ENCODE results near the gene TRIM7.
A peak's percentile ranks its signal among the peaks of the same experiment; 100 is the strongest.
"Not testable (repeated sequence)": the region's sequence is repeated elsewhere in the genome, so short reads cannot be mapped to it uniquely, and the experiment has no call there.

The TRIM7 gene

DNA sequence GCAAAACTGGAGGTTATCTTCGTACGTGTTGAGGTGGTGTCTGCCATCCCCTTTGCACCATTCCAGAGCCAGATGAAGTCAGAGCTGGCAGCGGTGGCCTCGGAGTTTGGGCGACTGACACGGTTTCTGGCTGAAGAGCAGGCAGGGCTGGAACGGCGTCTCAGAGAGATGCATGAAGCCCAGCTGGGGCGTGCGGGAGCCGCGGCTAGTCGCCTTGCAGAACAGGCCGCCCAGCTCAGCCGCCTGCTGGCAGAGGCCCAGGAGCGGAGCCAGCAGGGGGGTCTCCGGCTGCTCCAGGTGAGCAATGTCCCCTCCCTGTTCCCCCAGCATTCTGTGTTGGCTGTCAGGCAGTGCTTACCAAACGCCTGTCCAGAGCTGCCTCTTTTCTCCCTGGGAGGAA lies 27.6 kb upstream of the TRIM7 start:
- no peak for DNase-seq

DNA sequence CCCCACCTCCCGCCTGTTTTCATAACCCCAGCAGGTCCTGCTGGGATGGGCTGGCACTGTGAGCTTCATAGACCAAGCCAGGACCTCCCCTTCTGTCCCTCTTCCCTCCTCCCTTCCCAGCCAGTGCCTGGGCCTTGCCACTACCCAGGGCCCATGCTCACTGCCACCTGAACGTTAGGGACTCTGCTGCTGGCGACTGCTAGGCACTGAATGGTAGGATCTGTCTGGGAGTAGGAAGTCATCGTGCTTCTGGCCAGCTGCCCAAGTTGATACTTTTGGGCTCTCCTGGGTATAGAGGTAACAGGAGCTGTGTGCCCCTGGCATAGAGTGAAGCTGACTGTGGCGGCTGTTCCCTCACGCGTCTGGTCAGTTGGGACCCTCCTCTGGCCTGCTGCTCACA lies 26.4 kb upstream of the TRIM7 start:
- no peak for DNase-seq

DNA sequence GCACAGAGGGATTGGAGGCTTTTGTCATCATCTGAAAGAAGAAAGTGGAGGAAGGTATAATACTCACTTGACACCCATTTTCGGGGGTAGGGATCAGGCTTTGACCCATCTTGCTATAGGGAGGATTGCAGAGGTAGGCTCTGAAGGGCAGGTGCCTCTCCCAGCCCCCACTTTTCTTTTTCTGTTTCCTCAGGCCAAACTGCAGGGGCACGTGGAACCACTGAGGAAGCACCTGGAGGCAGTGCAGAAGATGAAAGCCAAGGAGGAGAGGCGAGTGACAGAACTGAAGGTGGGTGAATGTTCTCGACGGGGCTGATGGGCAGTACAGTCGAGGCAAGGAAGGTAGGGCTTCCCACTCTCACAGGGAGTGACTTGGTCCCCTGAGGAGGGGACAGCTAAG lies 25.6 kb upstream of the TRIM7 start:
- no peak for DNase-seq

DNA sequence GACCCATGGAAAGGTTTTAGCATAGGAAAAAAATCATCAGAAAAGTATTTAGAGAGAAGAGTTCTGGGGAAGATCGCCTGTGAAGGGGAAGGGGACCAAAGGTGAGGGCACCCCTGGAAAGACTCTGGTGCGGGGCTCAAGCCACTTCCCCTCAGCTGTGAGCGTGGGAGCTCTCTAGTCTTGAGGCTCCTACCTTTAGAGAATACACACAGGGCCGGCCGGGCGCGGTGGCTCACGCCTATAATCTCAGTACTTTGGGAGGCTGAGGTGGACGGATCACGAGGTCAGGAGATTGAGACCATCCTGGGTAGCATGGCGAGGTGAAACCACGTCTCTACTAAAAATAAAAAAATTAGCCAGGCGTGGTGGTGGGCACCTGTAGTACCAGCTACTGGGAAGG lies 25.0 kb upstream of the TRIM7 start:
- DNase-seq: no peak

DNA sequence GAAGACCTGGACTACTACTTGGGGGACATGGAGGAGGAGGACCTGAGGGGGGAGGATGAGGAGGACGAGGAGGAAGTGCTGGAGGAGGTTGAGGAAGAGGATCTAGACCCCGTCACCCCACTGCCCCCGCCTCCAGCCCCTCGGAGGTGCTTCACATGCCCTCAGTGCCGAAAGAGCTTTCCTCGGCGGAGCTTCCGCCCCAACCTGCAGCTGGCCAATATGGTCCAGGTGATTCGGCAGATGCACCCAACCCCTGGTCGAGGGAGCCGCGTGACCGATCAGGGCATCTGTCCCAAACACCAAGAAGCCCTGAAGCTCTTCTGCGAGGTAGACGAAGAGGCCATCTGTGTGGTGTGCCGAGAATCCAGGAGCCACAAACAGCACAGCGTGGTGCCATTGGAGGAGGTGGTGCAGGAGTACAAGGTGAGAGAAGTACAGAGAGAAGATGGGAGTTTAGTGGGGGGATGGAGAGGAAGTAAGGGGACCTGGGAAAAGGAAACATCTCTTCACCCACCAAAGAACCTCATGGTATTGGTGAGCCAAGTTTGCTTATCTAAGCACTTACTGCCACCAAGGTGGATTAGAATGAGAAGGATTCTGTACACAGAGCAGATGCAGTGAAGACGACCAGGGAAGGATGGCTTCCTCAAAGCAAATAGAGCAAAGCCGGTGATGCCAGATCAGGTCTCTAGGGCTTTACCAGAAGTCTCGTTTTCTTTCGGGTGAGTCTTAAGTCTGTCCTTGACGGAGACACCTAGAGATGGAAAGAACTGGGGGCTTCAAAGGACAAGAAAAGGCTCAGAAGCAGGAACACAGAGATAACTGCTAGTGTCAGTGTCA lies 19.6 kb upstream of the TRIM7 start:
- DNase-seq: peak; percentile 46

DNA sequence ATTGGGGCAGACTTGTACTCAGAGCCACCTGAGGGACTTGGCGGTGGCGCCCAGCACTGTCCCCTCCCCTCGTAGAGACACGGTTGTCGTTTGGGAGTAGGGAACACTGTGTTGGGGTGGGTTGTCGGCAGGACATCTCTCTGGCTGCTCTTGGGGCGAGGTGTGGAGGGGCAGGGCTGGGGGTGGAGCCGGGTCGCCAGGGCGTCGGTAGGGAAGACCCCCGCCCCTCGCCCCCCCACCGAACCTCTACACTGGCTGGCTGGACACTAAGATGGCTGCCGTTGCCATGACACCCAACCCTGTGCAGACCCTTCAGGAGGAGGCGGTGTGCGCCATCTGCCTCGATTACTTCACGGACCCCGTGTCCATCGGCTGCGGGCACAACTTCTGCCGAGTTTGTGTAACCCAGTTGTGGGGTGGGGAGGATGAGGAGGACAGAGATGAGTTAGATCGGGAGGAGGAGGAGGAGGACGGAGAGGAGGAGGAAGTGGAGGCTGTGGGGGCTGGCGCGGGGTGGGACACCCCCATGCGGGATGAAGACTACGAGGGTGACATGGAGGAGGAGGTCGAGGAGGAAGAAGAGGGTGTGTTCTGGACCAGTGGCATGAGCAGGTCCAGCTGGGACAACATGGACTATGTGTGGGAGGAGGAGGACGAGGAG lies 18.9 kb upstream of the TRIM7 start:
- DNase-seq: peak; percentile 59

DNA sequence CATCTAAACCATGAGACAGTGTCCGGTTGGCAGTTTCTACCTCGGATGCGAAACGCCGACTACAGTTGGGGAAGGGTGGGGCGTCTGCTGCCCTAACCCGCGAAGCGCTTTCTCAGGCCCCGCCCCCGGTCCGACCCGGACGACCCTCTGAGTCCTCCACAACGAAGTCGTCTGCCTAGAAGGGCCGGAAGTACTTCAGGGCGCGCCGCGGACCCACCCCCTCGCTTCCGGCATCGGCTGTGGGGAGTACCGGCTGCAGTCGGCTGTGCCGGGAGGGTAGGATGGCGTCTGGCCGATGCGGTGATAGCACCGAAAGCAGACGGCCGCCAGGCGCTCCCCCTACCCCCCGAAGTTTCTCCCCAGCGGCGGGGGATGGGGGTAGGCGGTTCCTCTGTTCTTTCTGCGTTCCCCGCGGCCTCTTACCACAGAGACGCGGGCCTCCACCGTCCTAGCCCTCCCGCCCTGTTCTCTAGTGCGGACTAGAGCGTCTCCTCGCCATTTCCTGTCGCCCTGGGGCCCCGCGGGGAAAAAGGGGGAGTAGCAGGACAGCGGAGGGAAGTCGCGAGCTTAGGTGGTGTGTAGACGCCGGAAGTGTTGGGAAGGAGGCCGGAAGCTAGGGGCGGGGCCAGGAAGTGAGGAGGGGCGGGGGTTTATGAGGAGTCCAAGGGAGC lies 18.2 kb upstream of the TRIM7 start, which contains the start of gene TRIM41:
Gene TRIM41 (plus strand): TSS at position 224 of the 671 bp plus-strand sequence. CDS start 719 bp downstream, outside the sequence.
- peak; percentile 99 for DNase-seq

DNA sequence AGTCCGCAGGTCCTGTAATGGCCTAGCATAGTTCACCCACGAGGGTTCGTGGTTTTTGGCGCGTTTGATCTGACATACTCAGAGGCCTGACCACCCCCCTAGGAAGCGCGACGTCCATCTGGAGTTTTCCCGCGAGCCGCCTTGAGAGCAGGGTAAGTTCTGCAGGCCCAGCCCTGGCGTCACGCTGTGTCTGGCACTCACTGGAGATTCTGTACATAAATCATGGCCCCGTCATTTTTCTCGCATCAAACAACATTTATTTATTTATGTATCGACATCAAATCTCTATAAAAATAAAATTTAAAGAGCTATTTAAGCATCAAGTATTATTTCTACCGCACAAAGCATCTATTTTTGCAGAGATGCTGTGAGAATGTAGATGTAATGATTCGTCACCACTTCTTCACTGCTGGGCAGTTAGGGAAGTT lies 17.6 kb upstream of the TRIM7 start:
- DNase-seq: no peak

DNA sequence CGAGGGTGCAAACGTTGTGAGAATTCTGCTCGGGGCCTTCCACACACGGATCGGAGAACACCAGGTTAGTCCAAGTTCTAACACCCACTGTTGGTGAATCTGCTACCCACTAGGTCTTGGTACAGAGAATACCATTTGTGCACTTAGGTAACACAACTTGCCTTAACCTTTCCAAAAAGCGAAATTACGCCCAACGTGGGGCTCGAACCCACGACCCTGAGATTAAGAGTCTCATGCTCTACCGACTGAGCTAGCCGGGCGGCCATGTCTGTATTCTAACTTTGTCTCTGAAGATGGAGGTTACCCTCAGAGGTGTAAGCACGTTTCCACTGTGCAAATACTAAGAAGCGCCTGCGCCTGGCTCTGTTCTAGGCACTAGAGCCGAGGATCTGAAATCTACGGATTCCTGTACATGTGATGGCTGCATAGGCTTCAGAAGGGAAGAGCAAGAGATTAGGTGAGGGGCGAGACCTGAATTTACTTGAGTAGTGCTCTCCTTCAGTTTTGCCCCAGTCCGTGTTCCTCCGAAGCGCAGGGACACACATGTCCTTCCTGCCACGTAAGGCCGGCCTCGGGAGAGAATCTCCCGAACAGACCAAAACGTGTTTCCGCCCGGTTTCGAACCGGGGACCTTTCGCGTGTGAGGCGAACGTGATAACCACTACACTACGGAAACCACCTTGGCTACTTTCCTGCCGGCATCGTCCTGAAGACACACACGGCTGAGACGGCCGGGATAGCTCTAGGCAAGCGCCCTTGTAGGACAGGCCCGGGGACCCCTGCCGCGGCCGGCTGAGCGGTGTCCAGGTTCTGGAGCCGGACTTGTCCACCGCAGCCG lies 17.0 kb upstream of the TRIM7 start:
- peak; percentile 98 for DNase-seq

DNA sequence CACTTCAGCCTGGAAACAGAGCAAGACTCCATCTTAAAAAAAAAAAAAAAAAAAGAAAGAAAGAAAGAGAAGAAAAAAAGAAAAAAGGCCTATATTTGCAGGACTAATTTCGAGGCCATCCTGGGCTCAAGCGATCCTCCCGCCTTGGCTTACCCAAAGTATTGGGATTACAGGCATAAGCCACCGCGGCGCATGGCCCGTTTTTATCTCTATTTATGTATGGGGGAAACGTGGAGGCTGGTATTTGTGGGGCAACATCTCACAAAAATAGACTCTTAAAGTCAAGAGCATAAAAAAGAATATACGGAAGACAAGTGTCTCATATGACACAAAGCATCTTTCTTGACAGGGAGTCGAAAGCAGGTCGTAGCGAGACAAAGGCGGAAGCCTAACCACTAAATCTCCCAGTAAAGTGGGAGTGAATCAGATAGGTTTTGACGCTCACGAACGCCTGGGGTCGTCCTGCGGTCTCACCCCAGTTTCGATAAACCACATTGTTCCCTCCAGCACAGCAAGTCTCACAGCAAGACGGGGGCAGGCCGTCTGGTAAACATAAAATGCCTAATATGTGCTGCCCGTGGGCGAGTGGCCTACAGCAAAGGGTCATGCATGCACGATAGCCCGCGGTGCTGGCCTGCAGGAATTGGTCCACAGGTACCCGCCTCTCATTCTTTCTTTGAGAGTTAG lies 16.3 kb upstream of the TRIM7 start:
- DNase-seq: no peak

DNA sequence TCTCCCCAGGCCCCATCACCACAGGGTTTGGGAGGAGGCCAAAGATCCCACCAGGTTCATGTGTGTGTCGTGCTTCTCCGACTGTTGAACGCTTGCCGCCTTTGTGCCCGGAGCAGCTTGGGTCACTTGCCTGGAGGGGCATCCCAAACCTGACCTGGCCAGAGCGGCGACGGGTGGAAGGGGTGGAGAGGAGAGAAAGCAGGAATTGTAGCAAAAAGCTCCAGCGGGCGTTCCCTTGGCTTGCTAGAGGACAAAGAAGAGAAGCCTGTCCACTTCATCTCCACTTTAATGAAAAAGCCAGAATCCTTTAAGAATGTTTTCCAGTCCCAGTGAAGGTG lies 15.2 kb upstream of the TRIM7 start:
- no peak for DNase-seq

DNA sequence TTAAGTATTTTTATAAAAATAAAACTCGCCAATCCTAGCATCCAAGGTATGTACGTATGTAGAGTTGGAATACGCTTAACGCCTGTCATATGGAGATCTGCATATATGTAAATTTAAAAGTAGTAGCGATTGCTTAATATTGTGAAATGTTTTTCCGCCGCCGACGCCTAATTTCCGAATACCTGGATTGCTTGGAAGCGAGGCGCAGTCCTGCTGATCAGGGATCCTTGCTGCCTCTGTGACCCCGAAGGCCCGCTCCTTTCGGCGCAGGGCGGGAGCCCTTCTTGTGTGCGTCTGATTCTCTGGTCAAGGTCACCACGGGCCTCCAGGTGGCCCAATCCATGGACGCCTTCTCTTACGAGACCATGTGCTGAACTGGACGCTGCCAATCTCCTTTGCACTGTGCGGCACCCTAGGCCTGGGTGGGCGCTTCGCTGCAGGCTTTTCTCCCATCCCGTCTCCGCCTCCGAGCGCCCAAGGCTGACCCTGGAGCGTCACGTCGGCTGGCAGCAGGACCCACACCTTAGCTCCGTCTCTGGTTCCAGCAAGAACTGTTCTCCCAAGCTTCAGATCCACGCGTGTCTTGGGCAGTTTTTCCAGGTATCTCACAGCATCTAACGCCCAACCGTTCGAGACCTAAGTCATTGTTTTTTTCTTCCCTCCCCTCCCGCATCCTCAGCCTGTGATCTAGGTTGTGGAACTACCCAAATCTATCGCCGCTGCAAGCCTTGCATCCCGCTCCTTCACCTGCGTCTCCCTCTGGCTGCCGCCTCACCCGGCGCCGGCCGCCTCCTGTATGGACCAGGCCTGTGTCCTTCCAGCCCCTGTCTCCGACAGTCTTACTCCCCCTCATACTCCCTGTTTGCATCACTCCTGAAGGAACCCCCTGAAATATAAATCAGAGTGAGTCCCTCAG lies 14.5 kb upstream of the TRIM7 start:
- DNase-seq: no peak

DNA sequence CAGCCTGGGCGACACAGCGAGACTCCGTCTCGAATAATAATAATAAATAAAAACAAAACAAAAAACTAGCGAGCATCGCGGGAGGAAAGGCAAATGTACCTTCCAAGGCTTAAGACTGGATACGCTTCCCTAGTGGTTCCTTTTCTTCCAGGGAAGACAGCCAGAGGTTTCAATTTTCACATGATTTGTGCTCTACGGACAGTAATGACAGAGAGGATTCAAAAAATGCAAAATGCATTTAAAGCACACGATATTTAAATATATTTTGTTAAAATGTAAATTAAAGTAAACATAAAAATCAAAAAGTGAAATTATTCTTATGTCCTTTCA lies 13.8 kb upstream of the TRIM7 start:
- DNase-seq: no peak

DNA sequence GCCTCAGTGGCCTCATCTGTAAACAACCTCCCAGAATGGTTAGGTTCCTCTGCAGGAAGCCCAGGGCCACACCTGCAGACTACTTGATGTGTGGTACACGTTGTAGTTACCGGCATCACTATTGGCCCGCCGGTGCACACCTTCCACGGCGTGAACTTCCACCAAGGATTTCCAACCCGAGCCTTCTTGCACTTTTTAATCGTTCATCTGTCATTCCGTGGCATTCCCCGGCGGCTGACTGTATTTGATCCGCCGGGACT lies 12.7 kb upstream of the TRIM7 start:
- DNase-seq: peak; percentile 49

DNA sequence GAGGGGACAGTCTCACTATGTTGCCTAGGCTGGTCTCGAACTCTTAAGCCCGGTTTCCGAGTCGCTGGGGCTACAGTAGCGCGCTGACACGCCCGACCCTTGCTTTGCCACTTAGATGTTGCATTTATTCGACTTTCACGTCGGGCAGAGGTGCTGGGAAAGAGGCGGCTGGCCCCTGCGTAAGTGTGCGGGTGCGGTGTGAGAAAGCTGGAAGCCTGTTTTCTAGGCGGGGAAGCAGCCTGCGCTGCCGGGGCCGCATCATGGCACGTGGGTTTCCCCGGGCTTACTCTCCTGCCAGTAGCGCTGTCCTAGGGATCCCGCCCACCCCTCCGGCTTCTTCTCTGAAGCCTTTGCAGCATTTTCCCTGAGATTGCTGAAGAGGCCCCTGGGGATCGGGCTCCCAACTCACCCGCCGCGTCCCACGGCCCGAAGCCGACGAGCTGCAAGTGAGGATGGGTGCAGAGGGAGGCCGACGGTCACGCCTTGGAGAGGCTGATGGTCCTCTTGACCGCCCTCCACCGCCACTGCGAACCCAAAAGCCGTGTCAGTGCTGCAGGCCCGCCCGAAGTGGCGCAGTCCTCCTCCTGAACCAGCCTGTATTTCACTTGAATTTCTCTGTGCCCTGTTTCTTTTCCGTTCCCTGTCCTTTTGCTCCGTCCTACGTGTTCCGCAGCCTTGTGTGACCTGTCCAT lies 12.3 kb upstream of the TRIM7 start:
- peak; percentile 82 for DNase-seq

DNA sequence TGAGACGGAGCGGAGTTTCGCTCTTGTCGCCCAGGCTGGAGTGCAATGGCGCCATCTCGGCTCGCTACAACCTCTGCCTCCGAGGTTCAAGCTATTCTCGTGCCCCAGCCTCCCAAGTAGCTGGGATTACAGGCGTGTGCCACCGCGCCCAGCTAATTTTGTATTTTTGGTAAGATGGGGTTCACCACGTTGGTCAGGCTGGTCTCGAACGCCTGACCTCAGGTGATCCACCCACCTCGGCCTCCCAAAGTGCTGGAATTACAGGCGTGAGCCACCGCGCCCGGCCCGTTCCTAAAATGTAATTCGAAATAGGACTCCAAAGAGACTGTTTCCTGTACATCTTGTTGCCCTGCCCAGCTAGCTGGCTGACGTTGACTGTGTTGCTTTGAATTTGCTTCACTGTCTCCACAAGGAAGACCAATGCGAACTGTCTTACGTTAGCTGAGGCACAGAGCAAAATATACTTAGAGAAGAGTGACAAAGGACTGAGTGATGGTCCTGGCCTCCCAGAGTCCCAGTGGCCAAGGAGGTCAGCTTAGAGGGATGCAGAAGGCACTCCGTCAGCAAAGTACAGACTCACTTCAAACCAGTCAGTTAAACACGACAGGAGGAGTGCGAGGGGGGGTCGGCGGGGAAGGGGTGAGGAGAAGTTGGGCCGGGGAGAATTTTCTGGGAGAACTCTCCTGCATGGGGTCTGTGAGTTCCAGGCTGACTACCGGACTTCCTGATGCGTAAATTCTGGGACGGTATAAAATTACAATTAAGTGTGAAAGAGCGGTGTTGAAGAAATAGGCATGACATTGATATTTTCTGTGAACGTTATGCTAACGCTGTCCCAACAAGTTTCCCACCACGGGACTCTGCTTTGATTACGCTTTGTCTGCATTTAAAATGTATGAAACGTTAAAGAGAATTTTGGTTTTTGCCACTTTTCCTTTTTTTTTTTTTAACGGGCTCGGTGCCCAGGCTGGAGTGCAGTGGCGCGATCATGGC lies 11.3 kb upstream of the TRIM7 start:
- peak; percentile 53 for DNase-seq

DNA sequence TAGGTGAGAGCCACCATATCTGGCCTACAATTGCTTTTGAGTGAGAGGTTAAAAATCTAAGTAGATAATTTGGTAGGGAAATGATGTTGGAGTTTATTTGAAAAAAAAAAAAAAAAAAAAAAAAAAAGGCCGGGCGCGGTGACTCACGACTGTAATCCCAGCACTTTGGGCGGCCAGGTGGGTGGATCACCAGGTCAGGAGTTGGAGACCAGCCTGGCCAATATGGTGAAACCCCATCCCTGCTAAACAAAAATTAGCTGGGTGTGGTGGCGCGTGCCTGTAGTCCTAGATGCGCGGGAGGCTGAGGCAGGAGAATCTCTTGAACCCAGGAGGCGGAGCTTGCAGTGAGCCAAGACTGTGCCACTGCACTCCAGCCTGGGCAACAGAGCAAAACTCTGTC lies 9.3 kb upstream of the TRIM7 start:
- DNase-seq: not testable (repeated sequence)

DNA sequence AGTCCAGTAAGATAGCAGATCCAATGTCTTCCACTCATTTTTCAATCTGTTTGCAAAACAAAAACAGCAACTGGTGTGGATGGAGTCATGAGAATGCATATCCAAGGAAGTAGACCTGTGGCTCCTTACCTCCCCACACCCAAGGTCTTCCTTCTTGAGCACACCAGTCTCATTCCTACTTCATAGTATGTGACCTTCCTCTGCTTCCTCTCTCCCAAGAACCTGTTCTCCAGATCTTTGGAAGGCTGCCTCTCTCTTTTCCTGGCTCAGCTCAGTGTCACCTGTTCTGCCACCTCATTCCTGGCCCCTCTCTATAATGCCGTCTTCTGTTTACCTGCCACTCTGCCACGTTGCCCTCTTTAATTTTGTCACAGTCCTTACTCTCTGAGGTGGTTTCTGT lies 7.9 kb upstream of the TRIM7 start:
- DNase-seq: no peak

DNA sequence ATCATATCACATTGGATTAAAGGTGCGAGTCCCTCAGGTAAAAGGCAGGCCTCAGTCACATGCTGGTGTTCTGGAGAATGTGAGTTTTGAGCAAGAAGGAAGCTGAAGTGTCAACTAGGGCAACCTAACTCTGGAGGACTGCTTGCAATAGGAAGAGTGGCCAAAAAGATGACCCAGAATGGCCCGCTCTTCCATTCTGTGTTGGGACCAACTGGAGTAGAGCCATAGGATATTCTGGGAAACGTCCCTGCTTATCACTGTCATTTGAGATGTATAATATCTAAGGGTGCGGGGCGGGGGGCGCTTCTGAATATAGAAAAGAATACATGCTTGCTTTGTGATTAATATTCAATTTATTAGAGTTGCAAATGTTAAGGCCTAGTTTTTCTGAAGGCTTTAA lies 7.1 kb upstream of the TRIM7 start:
- no peak for DNase-seq

DNA sequence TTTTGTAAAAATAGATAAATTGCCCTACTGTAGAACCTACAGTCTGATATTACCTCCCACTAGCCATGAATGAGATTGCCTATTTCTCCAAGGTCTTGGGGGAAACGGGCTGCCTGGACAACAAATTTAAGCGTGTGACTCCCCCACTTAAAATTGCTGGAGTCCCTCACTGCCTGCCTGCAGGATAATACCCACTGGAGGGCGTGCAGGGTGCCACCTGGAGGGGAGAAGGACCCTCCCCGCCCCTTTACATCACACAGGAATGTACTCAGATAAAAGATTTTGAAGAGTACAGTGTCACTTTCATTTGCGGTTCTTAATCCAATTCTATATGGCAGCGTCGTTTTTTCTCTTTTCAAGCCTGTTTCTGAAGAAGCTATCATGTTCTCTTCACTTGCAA lies 6.2 kb upstream of the TRIM7 start:
- DNase-seq: no peak
